Osteocyte (in vitro differentiated cells): ENCODE data around the gene DHDH. TPM values are rescaled to one million over a fixed set of nuclear protein-coding genes. Genes with fewer than 3 reads are reported as not detected.

Experiments
- DNase-seq: peaks from one replicate; pipeline ENCODE4 v3.0.0; 2021; ENCODE audit warnings: mixed read lengths; ENCODE audit not compliant: unreplicated experiment; ENCODE audit errors: extremely low spot score
- H3K27ac Mint-ChIP-seq: one replicate; pipeline ENCODE4 v1.8.0; 2021; ENCODE audit warnings: mild to moderate bottlenecking, mixed read lengths; ENCODE audit not compliant: unreplicated experiment
- H3K27me3 Mint-ChIP-seq: one replicate; pipeline ENCODE4 v1.8.0; 2021; ENCODE audit warnings: mixed read lengths; ENCODE audit not compliant: unreplicated experiment
- H3K36me3 Mint-ChIP-seq: one replicate; pipeline ENCODE4 v1.8.0; 2021; ENCODE audit warnings: mixed read lengths; ENCODE audit not compliant: unreplicated experiment
- H3K4me1 Mint-ChIP-seq: one replicate; pipeline ENCODE4 v1.8.0; 2021; ENCODE audit warnings: mixed read lengths; ENCODE audit not compliant: unreplicated experiment
- H3K4me3 Mint-ChIP-seq: one replicate; pipeline ENCODE4 v1.8.0; 2021; ENCODE audit warnings: mild to moderate bottlenecking, moderate library complexity, mixed read lengths; ENCODE audit not compliant: unreplicated experiment
- H3K9me3 Mint-ChIP-seq: one replicate; pipeline ENCODE4 v1.8.0; 2021; ENCODE audit warnings: mixed read lengths; ENCODE audit not compliant: unreplicated experiment
- total RNA-seq: library from RNA; stranded (reverse); gene quantifications from 2 replicates; pipeline ENCODE4 v1.2.1, GENCODE V29; 2021
- TF ChIP-seq, protein P1 (sequence below): fragments of 200-600 bp; sonication (generic); IDR thresholded peaks from 2 replicates; pipeline ENCODE4 v1.5.0; 2021; ENCODE audit warnings: antibody characterized with exemption, mild to moderate bottlenecking, moderate library complexity

The DHDH gene
- total RNA-seq, 1 donor from 2014 or later: 0.67 TPM

GRCh38 chr19:48910803-48911202 is 22.7 kb upstream of the DHDH start:
- Mint-ChIP-seq H3K4me3 (no peak overlapping the region), H3K36me3 (peaks cover 41% of the 10 kb centered on the region), H3K9me3 (no peaks in the 10 kb centered on the region), H3K27ac (no peak overlapping the region), H3K4me1 (no peaks in the 10 kb centered on the region), H3K27me3 (no peaks in the 10 kb centered on the region)
- TF ChIP-seq, protein P1, sequence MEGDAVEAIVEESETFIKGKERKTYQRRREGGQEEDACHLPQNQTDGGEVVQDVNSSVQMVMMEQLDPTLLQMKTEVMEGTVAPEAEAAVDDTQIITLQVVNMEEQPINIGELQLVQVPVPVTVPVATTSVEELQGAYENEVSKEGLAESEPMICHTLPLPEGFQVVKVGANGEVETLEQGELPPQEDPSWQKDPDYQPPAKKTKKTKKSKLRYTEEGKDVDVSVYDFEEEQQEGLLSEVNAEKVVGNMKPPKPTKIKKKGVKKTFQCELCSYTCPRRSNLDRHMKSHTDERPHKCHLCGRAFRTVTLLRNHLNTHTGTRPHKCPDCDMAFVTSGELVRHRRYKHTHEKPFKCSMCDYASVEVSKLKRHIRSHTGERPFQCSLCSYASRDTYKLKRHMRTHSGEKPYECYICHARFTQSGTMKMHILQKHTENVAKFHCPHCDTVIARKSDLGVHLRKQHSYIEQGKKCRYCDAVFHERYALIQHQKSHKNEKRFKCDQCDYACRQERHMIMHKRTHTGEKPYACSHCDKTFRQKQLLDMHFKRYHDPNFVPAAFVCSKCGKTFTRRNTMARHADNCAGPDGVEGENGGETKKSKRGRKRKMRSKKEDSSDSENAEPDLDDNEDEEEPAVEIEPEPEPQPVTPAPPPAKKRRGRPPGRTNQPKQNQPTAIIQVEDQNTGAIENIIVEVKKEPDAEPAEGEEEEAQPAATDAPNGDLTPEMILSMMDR: no peak
- no peak for DNase-seq

DNA sequence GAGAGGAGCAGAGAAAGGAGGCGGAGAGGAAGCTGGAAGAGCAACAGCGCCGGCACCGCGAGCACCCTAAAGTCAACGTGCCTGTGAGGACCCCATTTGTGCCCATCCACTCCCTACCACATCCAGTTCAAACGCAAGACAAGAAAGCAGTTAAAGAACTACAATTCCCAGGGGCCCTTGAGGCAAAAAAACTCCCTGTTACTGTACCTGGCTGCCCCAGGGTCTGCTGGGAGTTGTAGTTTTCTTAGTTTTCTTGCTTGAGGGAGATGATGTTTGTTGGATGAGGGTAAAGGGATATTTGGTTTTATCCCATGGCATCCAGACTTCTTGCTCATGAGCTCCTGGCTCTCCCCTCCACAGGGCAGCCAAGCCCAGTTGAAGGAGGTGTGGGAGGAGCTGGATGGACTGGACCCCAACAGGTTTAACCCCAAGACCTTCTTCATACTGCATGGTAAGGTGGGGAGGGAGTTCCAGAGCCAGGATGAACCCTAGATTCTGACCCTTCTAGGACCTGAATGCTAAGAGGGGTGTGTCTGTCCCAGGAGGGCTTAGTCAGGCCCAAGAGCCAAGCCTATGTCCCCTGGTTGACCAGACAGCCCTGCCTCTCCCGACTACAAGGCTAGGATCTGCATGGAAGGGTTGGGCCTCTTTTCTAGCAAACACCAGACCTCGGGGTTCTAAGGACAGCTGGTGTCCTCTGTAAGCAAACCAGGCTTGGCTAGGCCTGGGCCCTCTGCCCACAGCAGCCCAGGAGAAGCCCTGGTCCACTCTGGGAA is 20.2 kb upstream of the DHDH start:
- no peak for DNase-seq
- no peaks in the 10 kb centered on the region for H3K4me1 Mint-ChIP-seq
- H3K27ac Mint-ChIP-seq: no peak overlapping the region
- no peaks in the 10 kb centered on the region for H3K9me3 Mint-ChIP-seq
- no peaks in the 10 kb centered on the region for H3K27me3 Mint-ChIP-seq
- TF ChIP-seq, protein P1: no peak
- H3K36me3 Mint-ChIP-seq: peaks cover 39% of the 10 kb centered on the region
- H3K4me3 Mint-ChIP-seq: no peak overlapping the region

- peaks cover 45% of the 10 kb centered on the region for H3K36me3 Mint-ChIP-seq
- H3K4me1 Mint-ChIP-seq: no peaks in the 10 kb centered on the region
- H3K27ac Mint-ChIP-seq: no peak overlapping the region
- no peak for DNase-seq
- no peaks in the 10 kb centered on the region for H3K27me3 Mint-ChIP-seq
- TF ChIP-seq, protein P1: no peak
- H3K9me3 Mint-ChIP-seq: no peaks in the 10 kb centered on the region
- H3K4me3 Mint-ChIP-seq: no peak overlapping the region
These were observed 19.3 kb upstream of the DHDH start for GRCh38 chr19:48914181-48914580.

DNA sequence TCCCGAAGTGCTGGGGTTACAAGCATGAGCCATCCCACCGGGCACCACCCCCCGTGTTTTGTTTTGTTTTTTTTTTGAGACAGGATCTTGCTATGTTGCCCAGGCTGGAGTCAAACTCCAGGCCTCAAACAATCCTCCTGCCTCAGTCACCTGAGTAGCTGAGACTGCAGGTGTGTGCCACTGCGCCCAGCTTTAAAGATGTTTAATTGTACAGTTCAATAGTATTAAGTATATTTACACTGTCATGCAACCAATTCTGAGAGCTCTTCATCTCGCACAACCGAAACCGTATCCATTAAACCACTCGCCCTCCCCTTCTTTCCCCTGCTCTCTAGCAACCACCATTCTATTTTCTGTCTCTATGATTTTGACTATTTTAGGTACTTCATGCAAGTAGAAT is 17.7 kb upstream of the DHDH start:
- Mint-ChIP-seq H3K36me3 (peaks cover 39% of the 10 kb centered on the region), H3K9me3 (no peaks in the 10 kb centered on the region), H3K4me3 (no peak overlapping the region), H3K4me1 (no peaks in the 10 kb centered on the region), H3K27ac (no peak overlapping the region), H3K27me3 (no peaks in the 10 kb centered on the region)
- no peak for DNase-seq
- TF ChIP-seq, protein P1: no peak

DNA sequence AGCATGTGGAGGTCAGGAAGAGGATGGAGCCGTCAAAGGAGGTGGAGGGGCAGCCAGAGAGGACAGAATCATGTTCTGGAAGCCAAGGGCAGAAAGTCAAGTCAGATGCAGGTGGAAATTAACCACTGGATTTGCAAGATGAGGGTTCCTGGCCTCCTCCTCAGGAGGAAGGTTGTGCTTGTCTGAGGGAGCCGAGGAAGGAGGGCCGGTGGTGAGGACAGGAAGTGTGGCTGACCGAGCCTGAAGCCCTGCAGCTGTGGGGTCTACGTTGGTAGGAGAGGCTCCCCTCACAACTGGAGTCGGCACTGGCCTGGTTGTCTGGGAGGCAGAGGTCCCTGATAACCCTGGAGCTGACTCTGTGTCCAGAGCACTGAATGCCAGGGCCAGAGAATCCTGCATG is 15.4 kb upstream of the DHDH start:
- H3K4me3 Mint-ChIP-seq: no peak overlapping the region
- no peaks in the 10 kb centered on the region for H3K4me1 Mint-ChIP-seq
- no peaks in the 10 kb centered on the region for H3K27me3 Mint-ChIP-seq
- peaks cover 31% of the 10 kb centered on the region for H3K36me3 Mint-ChIP-seq
- DNase-seq: no peak
- no peak overlapping the region for H3K27ac Mint-ChIP-seq
- TF ChIP-seq, protein P1: no peak
- no peaks in the 10 kb centered on the region for H3K9me3 Mint-ChIP-seq
